Neural cell (in vitro differentiated cells): ENCODE results near the gene TLE3. TPM values are rescaled to one million over a fixed set of nuclear protein-coding genes. Genes with fewer than 3 reads are reported as not detected.

ENCODE experiments used
- H2AFZ ChIP-seq: fragments of 200-600, 300-800 bp; sonication (generic), shearing (Covaris generic); 2 replicates; pipeline ENCODE4 v1.6.0; 2014; ENCODE audit warnings: low read depth, mild to moderate bottlenecking, antibody characterized with exemption, low read length, moderate library complexity
- H3F3A ChIP-seq: fragments of 200-600 bp; shearing (Covaris generic); 2 replicates; pipeline ENCODE4 v1.6.1; 2016; ENCODE audit warnings: mild to moderate bottlenecking, moderate library complexity, mixed read lengths, antibody characterized with exemption, low read length; ENCODE audit not compliant: insufficient read depth, poor library complexity, severe bottlenecking
- H3K27ac ChIP-seq: fragments of 200-600, 300-800 bp; sonication (generic), shearing (Covaris generic); 2 replicates; pipeline ENCODE4 v1.5.1; 2014; ENCODE audit warnings: mild to moderate bottlenecking, low read length, moderate library complexity
- H3K27me3 ChIP-seq: fragments of 300-800, 200-600 bp; sonication (generic), shearing (Covaris generic); 2 replicates; pipeline ENCODE4 v1.6.0; 2014; ENCODE audit warnings: mild to moderate bottlenecking, low read depth, low read length, moderate library complexity; ENCODE audit not compliant: insufficient read depth
- H3K36me3 ChIP-seq: fragments of 300-800, 200-600 bp; sonication (generic), shearing (Covaris generic); 2 replicates; pipeline ENCODE4 v1.5.1; 2014; ENCODE audit warnings: mild to moderate bottlenecking, antibody characterized with exemption, low read length, moderate library complexity; ENCODE audit not compliant: insufficient read depth
- H3K4me2 ChIP-seq: fragments of 300-800, 200-600 bp; sonication (generic), shearing (Covaris generic); 2 replicates; pipeline ENCODE4 v1.6.0; 2014; ENCODE audit warnings: mild to moderate bottlenecking, low read length
- H3K4me3 ChIP-seq: fragments of 300-800, 200-600 bp; sonication (generic), shearing (Covaris generic); 2 replicates; pipeline ENCODE4 v1.5.1; 2014; ENCODE audit warnings: mild to moderate bottlenecking, low read length, moderate library complexity
- H3K79me2 ChIP-seq: fragments of 200-600 bp; shearing (Covaris generic); replicated peaks from 2 replicates; pipeline ENCODE4 v1.6.0; 2014; ENCODE audit warnings: mild to moderate bottlenecking, low read length, moderate library complexity; ENCODE audit not compliant: insufficient read depth
- H3K9ac ChIP-seq: fragments of 300-800, 200-600 bp; sonication (generic), shearing (Covaris generic); 2 replicates; pipeline ENCODE4 v1.6.1; 2016; ENCODE audit warnings: mild to moderate bottlenecking, low read length, mixed read lengths
- H3K9me2 ChIP-seq: fragments of 200-600 bp; shearing (Covaris generic); 2 replicates; pipeline ENCODE4 v1.6.1; 2016; ENCODE audit warnings: mild to moderate bottlenecking, low read length, mixed read lengths; ENCODE audit not compliant: insufficient read depth
- H3K9me3 ChIP-seq: fragments of 200-600, 300-800 bp; sonication (generic), shearing (Covaris generic); 2 replicates; pipeline ENCODE4 v1.6.1; 2016; ENCODE audit warnings: mild to moderate bottlenecking, mixed run types, low read length, moderate library complexity, mixed read lengths
- H4K20me1 ChIP-seq: fragments of 200-600 bp; shearing (Covaris generic); 2 replicates; pipeline ENCODE4 v1.6.1; 2016; ENCODE audit warnings: mild to moderate bottlenecking, mixed run types; ENCODE audit not compliant: insufficient read depth
- EP300 ChIP-seq: fragments of 450-650 bp; conservative IDR thresholded peaks from 2 replicates; pipeline ENCODE4 v1.6.1; 2014; ENCODE audit warnings: antibody characterized with exemption, mild to moderate bottlenecking, moderate library complexity; ENCODE audit not compliant: poor library complexity, severe bottlenecking
- EZH2 ChIP-seq: fragments of 200-600, 300-800 bp; shearing (Covaris generic), sonication (generic); IDR thresholded peaks from 2 replicates; pipeline ENCODE4 v1.6.1; 2014; ENCODE audit warnings: antibody characterized with exemption, low read length, borderline replicate concordance, mild to moderate bottlenecking; ENCODE audit not compliant: insufficient read depth, poor library complexity, severe bottlenecking
- MXI1 ChIP-seq: fragments of 450-650 bp; conservative IDR thresholded peaks from 2 replicates; pipeline ENCODE4 v1.6.1; 2014; ENCODE audit warnings: antibody characterized with exemption, mild to moderate bottlenecking; ENCODE audit not compliant: poor library complexity, severe bottlenecking
- POLR2AphosphoS5 ChIP-seq: IDR thresholded peaks from 2 replicates; pipeline ENCODE4 v1.6.1; 2012
- RAD21 ChIP-seq: fragments of 450-650 bp; conservative IDR thresholded peaks from 2 replicates; pipeline ENCODE4 v1.6.1; 2014; ENCODE audit warnings: antibody characterized with exemption, mild to moderate bottlenecking, moderate library complexity
- SMC3 ChIP-seq: fragments of 450-650 bp; conservative IDR thresholded peaks from 2 replicates; pipeline ENCODE4 v1.6.1; 2014; ENCODE audit warnings: antibody characterized with exemption, mild to moderate bottlenecking, moderate library complexity; ENCODE audit not compliant: poor library complexity
- TAF1 ChIP-seq: IDR thresholded peaks from 2 replicates; pipeline ENCODE4 v1.6.1; 2012; ENCODE audit warnings: low read depth
- polyA plus RNA-seq: library from polyadenylated mRNA; depleted of rRNA; stranded (reverse); fragments of >200 nt; gene quantifications from 2 replicates; pipeline ENCODE4 v1.2.3, GENCODE V29; 2014
- TF ChIP-seq, protein P1 (sequence below): IDR thresholded peaks from 2 replicates; pipeline ENCODE4 v1.6.1; 2012; ENCODE audit warnings: borderline replicate concordance
- TF ChIP-seq, protein P2 (sequence below): fragments of 450-650 bp; IDR thresholded peaks from 2 replicates; pipeline ENCODE4 v1.5.1; 2014; ENCODE audit warnings: antibody characterized with exemption, mild to moderate bottlenecking, moderate library complexity; ENCODE audit not compliant: poor library complexity, severe bottlenecking

TLE3 gene
- polyA plus RNA-seq, 1 donor from 2014 or later: 27.6 TPM

DNA sequence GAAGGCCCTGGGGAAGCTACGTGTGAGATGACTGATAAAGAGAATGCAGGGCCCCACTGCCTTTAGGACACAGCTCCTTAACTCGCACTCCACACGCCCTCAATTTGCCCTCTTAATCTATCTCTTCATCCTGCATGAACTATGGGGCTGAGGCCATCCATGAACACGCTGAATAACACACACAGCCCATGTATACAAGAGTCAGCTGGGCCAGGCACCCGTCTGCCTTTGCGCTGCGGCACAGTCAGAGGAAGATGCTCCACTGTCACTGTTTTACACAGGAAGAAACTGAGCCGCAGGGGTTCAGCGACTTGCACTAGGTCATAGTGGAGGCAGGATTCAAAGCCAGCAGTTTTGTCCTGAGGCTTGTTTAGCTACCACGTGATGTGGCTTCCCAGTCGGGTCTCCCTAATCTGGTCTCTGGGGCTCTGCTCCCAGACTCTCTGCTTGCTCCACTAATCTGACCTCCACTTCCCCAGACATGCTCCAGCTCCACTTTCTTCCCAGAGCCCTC lies 43.9 kb downstream of the TLE3 start:
- Histone ChIP-seq H4K20me1 (no peaks in the 10 kb centered on the region), H2AFZ (no peak overlapping the region), H3K27ac (no peak overlapping the region), H3F3A (no peaks in the 10 kb centered on the region), H3K4me3 (no peak overlapping the region), H3K4me2 (no peak overlapping the region), H3K79me2 (no peaks in the 10 kb centered on the region), H3K27me3 (no peaks in the 10 kb centered on the region), H3K36me3 (no peaks in the 10 kb centered on the region), H3K9me2 (no peaks in the 10 kb centered on the region), H3K9me3 (no peaks in the 10 kb centered on the region), H3K9ac (no peak overlapping the region)
- TF ChIP-seq POLR2AphosphoS5 (no peak), MXI1 (no peak), SMC3 (no peak)

- Histone ChIP-seq H3K4me2 (no peak overlapping the region), H3K79me2 (no peaks in the 10 kb centered on the region), H2AFZ (no peak overlapping the region), H3K9ac (no peak overlapping the region), H4K20me1 (no peaks in the 10 kb centered on the region), H3K4me3 (no peak overlapping the region), H3F3A (no peaks in the 10 kb centered on the region), H3K9me2 (no peaks in the 10 kb centered on the region), H3K27me3 (no peaks in the 10 kb centered on the region), H3K27ac (no peak overlapping the region), H3K36me3 (no peaks in the 10 kb centered on the region), H3K9me3 (no peaks in the 10 kb centered on the region)
- TF ChIP-seq EP300 (no peak), EZH2 (no peak), RAD21 (no peak), MXI1 (no peak), POLR2AphosphoS5 (no peak), TAF1 (no peak), SMC3 (no peak)
- TF ChIP-seq, protein P1, sequence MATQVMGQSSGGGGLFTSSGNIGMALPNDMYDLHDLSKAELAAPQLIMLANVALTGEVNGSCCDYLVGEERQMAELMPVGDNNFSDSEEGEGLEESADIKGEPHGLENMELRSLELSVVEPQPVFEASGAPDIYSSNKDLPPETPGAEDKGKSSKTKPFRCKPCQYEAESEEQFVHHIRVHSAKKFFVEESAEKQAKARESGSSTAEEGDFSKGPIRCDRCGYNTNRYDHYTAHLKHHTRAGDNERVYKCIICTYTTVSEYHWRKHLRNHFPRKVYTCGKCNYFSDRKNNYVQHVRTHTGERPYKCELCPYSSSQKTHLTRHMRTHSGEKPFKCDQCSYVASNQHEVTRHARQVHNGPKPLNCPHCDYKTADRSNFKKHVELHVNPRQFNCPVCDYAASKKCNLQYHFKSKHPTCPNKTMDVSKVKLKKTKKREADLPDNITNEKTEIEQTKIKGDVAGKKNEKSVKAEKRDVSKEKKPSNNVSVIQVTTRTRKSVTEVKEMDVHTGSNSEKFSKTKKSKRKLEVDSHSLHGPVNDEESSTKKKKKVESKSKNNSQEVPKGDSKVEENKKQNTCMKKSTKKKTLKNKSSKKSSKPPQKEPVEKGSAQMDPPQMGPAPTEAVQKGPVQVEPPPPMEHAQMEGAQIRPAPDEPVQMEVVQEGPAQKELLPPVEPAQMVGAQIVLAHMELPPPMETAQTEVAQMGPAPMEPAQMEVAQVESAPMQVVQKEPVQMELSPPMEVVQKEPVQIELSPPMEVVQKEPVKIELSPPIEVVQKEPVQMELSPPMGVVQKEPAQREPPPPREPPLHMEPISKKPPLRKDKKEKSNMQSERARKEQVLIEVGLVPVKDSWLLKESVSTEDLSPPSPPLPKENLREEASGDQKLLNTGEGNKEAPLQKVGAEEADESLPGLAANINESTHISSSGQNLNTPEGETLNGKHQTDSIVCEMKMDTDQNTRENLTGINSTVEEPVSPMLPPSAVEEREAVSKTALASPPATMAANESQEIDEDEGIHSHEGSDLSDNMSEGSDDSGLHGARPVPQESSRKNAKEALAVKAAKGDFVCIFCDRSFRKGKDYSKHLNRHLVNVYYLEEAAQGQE: no peak
- TF ChIP-seq, protein P2, sequence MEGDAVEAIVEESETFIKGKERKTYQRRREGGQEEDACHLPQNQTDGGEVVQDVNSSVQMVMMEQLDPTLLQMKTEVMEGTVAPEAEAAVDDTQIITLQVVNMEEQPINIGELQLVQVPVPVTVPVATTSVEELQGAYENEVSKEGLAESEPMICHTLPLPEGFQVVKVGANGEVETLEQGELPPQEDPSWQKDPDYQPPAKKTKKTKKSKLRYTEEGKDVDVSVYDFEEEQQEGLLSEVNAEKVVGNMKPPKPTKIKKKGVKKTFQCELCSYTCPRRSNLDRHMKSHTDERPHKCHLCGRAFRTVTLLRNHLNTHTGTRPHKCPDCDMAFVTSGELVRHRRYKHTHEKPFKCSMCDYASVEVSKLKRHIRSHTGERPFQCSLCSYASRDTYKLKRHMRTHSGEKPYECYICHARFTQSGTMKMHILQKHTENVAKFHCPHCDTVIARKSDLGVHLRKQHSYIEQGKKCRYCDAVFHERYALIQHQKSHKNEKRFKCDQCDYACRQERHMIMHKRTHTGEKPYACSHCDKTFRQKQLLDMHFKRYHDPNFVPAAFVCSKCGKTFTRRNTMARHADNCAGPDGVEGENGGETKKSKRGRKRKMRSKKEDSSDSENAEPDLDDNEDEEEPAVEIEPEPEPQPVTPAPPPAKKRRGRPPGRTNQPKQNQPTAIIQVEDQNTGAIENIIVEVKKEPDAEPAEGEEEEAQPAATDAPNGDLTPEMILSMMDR: no peak
Measured at GRCh38 chr15:70053001-70053715, 44.6 kb downstream of the TLE3 start.
